Activated CD4-positive, CD25-positive, alpha-beta regulatory T cell treated with anti-CD3 and anti-CD28 coated beads, Interleukin-2, amount 50 U/mL, for 16 hours (primary cell): ENCODE results near the gene GABBR2.
"Not testable (repeated sequence)": the region's sequence is repeated elsewhere in the genome, so short reads cannot be mapped to it uniquely, and the experiment has no call there.

Experiments used
- DNase-seq: peaks from one replicate; pipeline ENCODE4 v3.0.0-alpha.2; 2020; ENCODE audit warnings: low read depth, low spot score

The GABBR2 gene

GRCh38 chr9:98295824-98296223, 412.9 kb downstream of the GABBR2 start:
- DNase-seq: no peak

GRCh38 chr9:98291820-98292219, 416.9 kb downstream of the GABBR2 start:
- DNase-seq: no peak

GRCh38 chr9:98290411-98290810, 418.3 kb downstream of the GABBR2 start:
- DNase-seq: no peak

- DNase-seq: no peak
Measured at GRCh38 chr9:98289614-98290201, 419.0 kb downstream of the GABBR2 start.

- no peak for DNase-seq
Measured at GRCh38 chr9:98288881-98289280, 419.9 kb downstream of the GABBR2 start.

- DNase-seq: no peak
Measured at GRCh38 chr9:98287384-98287783, 421.4 kb downstream of the GABBR2 start.

- no peak for DNase-seq
Measured at GRCh38 chr9:98285446-98285845, 423.3 kb downstream of the GABBR2 start.

GRCh38 chr9:98284754-98285153, 424.0 kb downstream of the GABBR2 start:
- DNase-seq: no peak

GRCh38 chr9:98283143-98283542, 425.6 kb downstream of the GABBR2 start:
- not testable (repeated sequence) for DNase-seq

GRCh38 chr9:98281281-98281680, 427.5 kb downstream of the GABBR2 start:
- no peak for DNase-seq

GRCh38 chr9:98280574-98280973, 428.2 kb downstream of the GABBR2 start:
- DNase-seq: no peak

- DNase-seq: no peak
Measured at GRCh38 chr9:98280162-98280561, 428.6 kb downstream of the GABBR2 start.

GRCh38 chr9:98276907-98277469, 431.7 kb downstream of the GABBR2 start:
- DNase-seq: no peak

GRCh38 chr9:98275159-98275558, 433.6 kb downstream of the GABBR2 start:
- no peak for DNase-seq

GRCh38 chr9:98272083-98272482, 436.7 kb downstream of the GABBR2 start:
- DNase-seq: no peak

GRCh38 chr9:98271479-98271878, 437.3 kb downstream of the GABBR2 start:
- DNase-seq: no peak

GRCh38 chr9:98270284-98270683, 438.5 kb downstream of the GABBR2 start:
- DNase-seq: not testable (repeated sequence)

GRCh38 chr9:98269652-98270051, 439.1 kb downstream of the GABBR2 start:
- not testable (repeated sequence) for DNase-seq

- DNase-seq: not testable (repeated sequence)
Measured at GRCh38 chr9:98267556-98267955, 441.2 kb downstream of the GABBR2 start.

- no peak for DNase-seq
Measured at GRCh38 chr9:98264516-98264915, 444.2 kb downstream of the GABBR2 start.

- peak; percentile 64 for DNase-seq
Measured at GRCh38 chr9:98263482-98264357, 445.0 kb downstream of the GABBR2 start.

- DNase-seq: no peak
Measured at GRCh38 chr9:98263080-98263479, 445.7 kb downstream of the GABBR2 start.

GRCh38 chr9:98262056-98262455, 446.7 kb downstream of the GABBR2 start:
- no peak for DNase-seq
